ENCODE measurements around the gene OBSCN. TPM values are rescaled to one million over a fixed set of nuclear protein-coding genes. Genes with fewer than 3 reads are reported as not detected.

OBSCN gene
- 1 to 10 TPM; 4.6 to 5.6 TPM for total RNA-seq
- under 1 TPM; 0.54 to 0.71 TPM for polyA plus RNA-seq

- Histone ChIP-seq H3K4me3 (ENCODE audit: low read depth in 1 of 3, low read length in 3 of 3) (no peak within 1 kb of the TSS), H3K27me3 (ENCODE audit: control insufficient read depth in 4 of 4, insufficient read depth in 4 of 4, low read length in 3 of 4) (no peaks in the 10 kb centered on the region), H3K9me3 (ENCODE audit: control insufficient read depth in 4 of 4, low read length in 3 of 4) (no peaks in the 10 kb centered on the region), H3K4me1 (ENCODE audit: control insufficient read depth in 4 of 4, insufficient read depth in 4 of 4, low read length in 3 of 4) (peaks cover 0 to 6% (median 3%) of the 10 kb centered on the region in 4 donors), H3K36me3 (ENCODE audit: control insufficient read depth in 4 of 4, insufficient read depth in 3 of 4, low read depth in 1 of 4, low read length in 3 of 4) (no peaks in the 10 kb centered on the region), H3K9ac (ENCODE audit: low read depth in 1 of 2, low read length in 2 of 2) (no peak within 1 kb of the TSS), H3K27ac (ENCODE audit: low read depth in 1 of 2, low read length in 2 of 2) (no peak within 1 kb of the TSS)
- DNase-seq (ENCODE audit: low spot score), result no peak
- no peak for TF ChIP-seq HNF4A (conservative IDR thresholded peaks at IDR 0.05)
- TF ChIP-seq ZBTB33 (IDR thresholded peaks at IDR 0.05), result no peak
- TF ChIP-seq JUND (IDR thresholded peaks at IDR 0.05), result no peak
- no peak for TF ChIP-seq SP1 (IDR thresholded peaks at IDR 0.05)
- no peak for TF ChIP-seq ATF3 (IDR thresholded peaks at IDR 0.05)
- TF ChIP-seq EGR1 (IDR thresholded peaks at IDR 0.05; ENCODE audit: low read depth in 2 of 2), result no peak
- TF ChIP-seq GABPA (IDR thresholded peaks at IDR 0.05 in 1 of 2, conservative IDR thresholded peaks at IDR 0.05 in 1 of 2), result no peak
- TF ChIP-seq MAX (IDR thresholded peaks at IDR 0.05), result no peak
- TF ChIP-seq RAD21 (IDR thresholded peaks at IDR 0.05), result no peak
- no peak for TF ChIP-seq FOXA2 (IDR thresholded peaks at IDR 0.05)
- no peak for TF ChIP-seq CTCF (IDR thresholded peaks at IDR 0.05; ENCODE audit: low read depth, low read length, missing input control)
- no peak for TF ChIP-seq YY1 (IDR thresholded peaks at IDR 0.05)
- TF ChIP-seq NR2F2 (IDR thresholded peaks at IDR 0.05), result no peak
- TF ChIP-seq TAF1 (conservative IDR thresholded peaks at IDR 0.05), result no peak
- no peak for TF ChIP-seq REST (IDR thresholded peaks at IDR 0.05)
- TF ChIP-seq RXRA (IDR thresholded peaks at IDR 0.05), result no peak
- TF ChIP-seq HNF4G (IDR thresholded peaks at IDR 0.05), result no peak
- no peak for TF ChIP-seq FOXA1 (IDR thresholded peaks at IDR 0.05)
- WGBS, result 33% methylated on average over 30 of the region's 30 CpGs
Observed at GRCh38 chr1:228207851-228208821, at the start of gene OBSCN. TSS of gene OBSCN (plus strand) at chr1:228208044. CDS start at chr1:228211784, 3,740 bp downstream.
